H9 (cell line): ENCODE data around the gene PAFAH1B2. TPM values are rescaled to one million over a fixed set of nuclear protein-coding genes. Genes with fewer than 3 reads are reported as not detected.

ENCODE experiments used
- DNase-seq: peaks from one replicate; pipeline ENCODE4 v3.0.0-alpha.2; 2017
- H2AFZ ChIP-seq: one replicate; pipeline ENCODE4 v1.6.1; 2013; ENCODE audit warnings: mild to moderate bottlenecking, low read length, control low read depth, moderate library complexity
- H2AK5ac ChIP-seq: 2 replicates; pipeline ENCODE4 v1.6.1; 2013; ENCODE audit warnings: low read length, control low read depth, mixed read lengths; ENCODE audit not compliant: insufficient read length
- H2BK120ac ChIP-seq: one replicate; pipeline ENCODE4 v1.6.1; 2013; ENCODE audit warnings: low read depth, mild to moderate bottlenecking, low read length, control low read depth, inconsistent platforms; ENCODE audit not compliant: poor library complexity, severe bottlenecking
- H2BK12ac ChIP-seq: 2 replicates; pipeline ENCODE4 v1.6.1; 2013; ENCODE audit warnings: low read length, control low read depth, mixed read lengths, low read depth; ENCODE audit not compliant: insufficient read length
- H2BK15ac ChIP-seq: 2 replicates; pipeline ENCODE4 v1.6.1; 2013; ENCODE audit warnings: low read depth, low read length, control low read depth
- H2BK20ac ChIP-seq: one replicate; pipeline ENCODE4 v1.6.1; 2013; ENCODE audit warnings: low read depth, mild to moderate bottlenecking, low read length, control low read depth, inconsistent platforms; ENCODE audit not compliant: poor library complexity, severe bottlenecking
- H2BK5ac ChIP-seq: 2 replicates; pipeline ENCODE4 v1.6.1; 2013; ENCODE audit warnings: low read length, control low read depth, mixed read lengths; ENCODE audit not compliant: insufficient read length
- H3K14ac ChIP-seq: 2 replicates; pipeline ENCODE4 v1.6.1; 2013; ENCODE audit warnings: low read length, control low read depth; ENCODE audit not compliant: insufficient read depth
- H3K18ac ChIP-seq: 2 replicates; pipeline ENCODE4 v1.6.1; 2013; ENCODE audit warnings: low read depth, mild to moderate bottlenecking, mixed read lengths, low read length, control low read depth; ENCODE audit not compliant: insufficient read length
- H3K23ac ChIP-seq: 2 replicates; pipeline ENCODE4 v1.6.1; 2013; ENCODE audit warnings: low read length, control low read depth, mixed read lengths, low read depth; ENCODE audit not compliant: insufficient read length
- H3K23me2 ChIP-seq: 2 replicates; pipeline ENCODE4 v1.6.1; 2013; ENCODE audit warnings: low read depth, mild to moderate bottlenecking, mixed read lengths, low read length, control low read depth; ENCODE audit not compliant: insufficient read length, poor library complexity, severe bottlenecking
- H3K27ac ChIP-seq: 2 replicates; pipeline ENCODE4 v1.5.1; 2013; ENCODE audit warnings: low read length, control low read depth, mixed read lengths, low read depth; ENCODE audit not compliant: insufficient read length
- H3K27me3 ChIP-seq: 2 replicates; pipeline ENCODE4 v1.6.1; 2013; ENCODE audit warnings: low read length, control low read depth, inconsistent platforms; ENCODE audit not compliant: insufficient read depth
- H3K4ac ChIP-seq: 2 replicates; pipeline ENCODE4 v1.6.1; 2013; ENCODE audit warnings: low read depth, mild to moderate bottlenecking, control low read depth, inconsistent platforms, low read length, moderate library complexity
- H3K4me1 ChIP-seq: 2 replicates; pipeline ENCODE4 v1.6.1; 2013; ENCODE audit warnings: low read length, control low read depth, inconsistent platforms; ENCODE audit not compliant: insufficient read depth
- H3K4me2 ChIP-seq: 2 replicates; pipeline ENCODE4 v1.6.1; 2013; ENCODE audit warnings: low read length, control low read depth, mixed read lengths; ENCODE audit not compliant: insufficient read length, insufficient read depth
- H3K56ac ChIP-seq: 2 replicates; pipeline ENCODE4 v1.6.1; 2013; ENCODE audit warnings: low read depth, mild to moderate bottlenecking, mixed read lengths, low read length, control low read depth; ENCODE audit not compliant: insufficient read length
- H3K79me1 ChIP-seq: 2 replicates; pipeline ENCODE4 v1.6.1; 2013; ENCODE audit warnings: low read depth, mild to moderate bottlenecking, moderate library complexity, low read length, control low read depth, inconsistent platforms; ENCODE audit not compliant: insufficient read depth, poor library complexity, severe bottlenecking
- H3K79me2 ChIP-seq: 2 replicates; pipeline ENCODE4 v1.6.1; 2013; ENCODE audit warnings: low read length, control low read depth, inconsistent platforms; ENCODE audit not compliant: insufficient read depth
- H3K9ac ChIP-seq: 2 replicates; pipeline ENCODE4 v1.6.1; 2013; ENCODE audit warnings: low read length, control low read depth, mixed read lengths; ENCODE audit not compliant: insufficient read length; ENCODE audit errors: extremely low read depth
- H3K9me3 ChIP-seq: one replicate; pipeline ENCODE4 v1.6.1; 2013; ENCODE audit warnings: low read depth, low read length, inconsistent platforms; ENCODE audit not compliant: control insufficient read depth
- H3T11ph ChIP-seq: one replicate; pipeline ENCODE4 v1.6.1; 2013; ENCODE audit warnings: mild to moderate bottlenecking, low read length, control low read depth, inconsistent platforms
- H4K20me1 ChIP-seq: one replicate; pipeline ENCODE4 v1.6.1; 2013; ENCODE audit not compliant: control insufficient read depth, insufficient read length, insufficient read depth
- H4K5ac ChIP-seq: 2 replicates; pipeline ENCODE4 v1.6.1; 2013; ENCODE audit warnings: low read depth, mild to moderate bottlenecking, mixed read lengths, low read length, control low read depth; ENCODE audit not compliant: insufficient read length
- H4K8ac ChIP-seq: replicated peaks from 2 replicates; pipeline ENCODE4 v1.6.1; 2013; ENCODE audit warnings: low read length, control low read depth, mixed read lengths, low read depth; ENCODE audit not compliant: insufficient read length
- H4K91ac ChIP-seq: 2 replicates; pipeline ENCODE4 v1.6.1; 2013; ENCODE audit warnings: low read depth, mild to moderate bottlenecking, moderate library complexity, mixed read lengths, low read length, control low read depth; ENCODE audit not compliant: insufficient read length
- H3K27ac Mint-ChIP-seq, 3 experiments: 2 replicates in 2 of 3; 3 replicates in 1 of 3; pipeline ENCODE4 v1.8.0; 2020 to 2021; ENCODE audit warnings: mixed read lengths in 3 of 3, mild to moderate bottlenecking in 1 of 3, moderate library complexity in 1 of 3
- H3K27me3 Mint-ChIP-seq: 2 replicates; pipeline ENCODE4 v1.8.0; 2021; ENCODE audit warnings: low read depth, mild to moderate bottlenecking, moderate library complexity, mixed read lengths
- H3K36me3 Mint-ChIP-seq, 3 experiments: 2 replicates in 2 of 3; 3 replicates in 1 of 3; pipeline ENCODE4 v1.8.0; 2020 to 2021; ENCODE audit warnings: low read depth in 3 of 3, mixed read lengths in 3 of 3; ENCODE audit not compliant: insufficient read depth in 1 of 3
- H3K4me1 Mint-ChIP-seq, 2 experiments: 2 replicates each; pipeline ENCODE4 v1.8.0; 2020; ENCODE audit warnings: mixed read lengths in 2 of 2
- H3K4me3 Mint-ChIP-seq, 2 experiments: 2 replicates in 1 of 2; 3 replicates in 1 of 2; pipeline ENCODE4 v1.8.0; 2020 to 2021; ENCODE audit warnings: mild to moderate bottlenecking in 2 of 2, mixed read lengths in 2 of 2, moderate library complexity in 1 of 2
- H3K9me3 Mint-ChIP-seq, 2 experiments: 2 replicates in 1 of 2; 3 replicates in 1 of 2; pipeline ENCODE4 v1.8.0; 2020; ENCODE audit warnings: mild to moderate bottlenecking in 2 of 2, mixed read lengths in 2 of 2, moderate library complexity in 1 of 2
- WGBS: extraction: QIAGEN DNeasy Blood & Tissue Kit; methylation state at CpG from one replicate; pipeline ENCODE4 v1.1.7; 2013; ENCODE audit warnings: missing lambda C conversion rate, low lambda C conversion rate, mixed read lengths; ENCODE audit not compliant: insufficient read length; ENCODE audit errors: extremely low coverage; 5-methylcytosine and 5-hydroxymethylcytosine counted together
- total RNA-seq: library from RNA; stranded (reverse); gene quantifications from 2 replicates; pipeline ENCODE4 v1.2.1, GENCODE V29; 2021
- TF ChIP-seq, protein P1 (sequence below): fragments of 200-600 bp; sonication (generic); conservative IDR thresholded peaks from 3 replicates; pipeline ENCODE4 v1.8.0; 2021; ENCODE audit warnings: antibody characterized with exemption, mild to moderate bottlenecking

The PAFAH1B2 gene
- total RNA-seq, 1 experiment from 2014 or later: 161 TPM

GRCh38 chr11:117180020-117180419 lies 35.9 kb downstream of the PAFAH1B2 start:
- Histone ChIP-seq H4K91ac (no peak overlapping the region), H2AFZ (no peak overlapping the region), H3K9ac (no peak overlapping the region), H3K56ac (no peak overlapping the region), H3T11ph (no peak overlapping the region), H3K4me1 (peaks cover 6% of the 10 kb centered on the region; the same call in 1 of the 2 replicates), H3K79me2 (no peaks in the 10 kb centered on the region), H3K18ac (no peak overlapping the region), H3K4me2 (peak overlapping the region; percentile 95), H3K23ac (no peak overlapping the region), H3K27me3 (no peaks in the 10 kb centered on the region), H2BK15ac (no peak overlapping the region), H3K9me3 (no peaks in the 10 kb centered on the region), H4K5ac (no peak overlapping the region), H2BK5ac (no peak overlapping the region), H3K14ac (no peak overlapping the region), H4K20me1 (no peaks in the 10 kb centered on the region), H3K23me2 (peaks cover 14% of the 10 kb centered on the region), H2BK20ac (no peak overlapping the region), H4K8ac (no peak overlapping the region), H2AK5ac (no peak overlapping the region), H3K27ac (no peak overlapping the region), H3K4ac (no peak overlapping the region), H3K79me1 (no peaks in the 10 kb centered on the region), H2BK120ac (no peak overlapping the region), H2BK12ac (no peak overlapping the region)
- Mint-ChIP-seq H3K27me3 (peaks cover 4% of the 10 kb centered on the region; the same call in 1 of the 2 replicates), H3K9me3 (no peaks in the 10 kb centered on the region), H3K4me3 (peak overlapping the region; percentile 90 to 97), H3K4me1 (peaks cover 21 to 28% of the 10 kb centered on the region in 2 experiments), H3K36me3 (peaks cover 0 to 24% (median 13%) of the 10 kb centered on the region in 3 experiments; a peak in 4 of 7 replicates), H3K27ac (no peak overlapping the region)
- TF ChIP-seq, protein P1, sequence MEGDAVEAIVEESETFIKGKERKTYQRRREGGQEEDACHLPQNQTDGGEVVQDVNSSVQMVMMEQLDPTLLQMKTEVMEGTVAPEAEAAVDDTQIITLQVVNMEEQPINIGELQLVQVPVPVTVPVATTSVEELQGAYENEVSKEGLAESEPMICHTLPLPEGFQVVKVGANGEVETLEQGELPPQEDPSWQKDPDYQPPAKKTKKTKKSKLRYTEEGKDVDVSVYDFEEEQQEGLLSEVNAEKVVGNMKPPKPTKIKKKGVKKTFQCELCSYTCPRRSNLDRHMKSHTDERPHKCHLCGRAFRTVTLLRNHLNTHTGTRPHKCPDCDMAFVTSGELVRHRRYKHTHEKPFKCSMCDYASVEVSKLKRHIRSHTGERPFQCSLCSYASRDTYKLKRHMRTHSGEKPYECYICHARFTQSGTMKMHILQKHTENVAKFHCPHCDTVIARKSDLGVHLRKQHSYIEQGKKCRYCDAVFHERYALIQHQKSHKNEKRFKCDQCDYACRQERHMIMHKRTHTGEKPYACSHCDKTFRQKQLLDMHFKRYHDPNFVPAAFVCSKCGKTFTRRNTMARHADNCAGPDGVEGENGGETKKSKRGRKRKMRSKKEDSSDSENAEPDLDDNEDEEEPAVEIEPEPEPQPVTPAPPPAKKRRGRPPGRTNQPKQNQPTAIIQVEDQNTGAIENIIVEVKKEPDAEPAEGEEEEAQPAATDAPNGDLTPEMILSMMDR: no peak
- DNase-seq: peak; percentile 24
- no CpG with 5 or more reads among the region's 4 CpGs for WGBS
